Type B pancreatic cell (in vitro differentiated cells): ENCODE results near the gene DEPDC5. TPM values are rescaled to one million over a fixed set of nuclear protein-coding genes. Genes with fewer than 3 reads are reported as not detected.

Experiments used
- DNase-seq: peaks from one replicate; pipeline ENCODE4 v3.0.0; 2021; ENCODE audit warnings: mixed read lengths; ENCODE audit not compliant: unreplicated experiment; ENCODE audit errors: extremely low spot score
- H3K27ac Mint-ChIP-seq: 2 replicates; pipeline ENCODE4 v1.8.0; 2021; ENCODE audit warnings: mild to moderate bottlenecking, mixed read lengths
- H3K27me3 Mint-ChIP-seq: 2 replicates; pipeline ENCODE4 v1.8.0; 2021; ENCODE audit warnings: mixed read lengths
- H3K36me3 Mint-ChIP-seq: 2 replicates; pipeline ENCODE4 v1.8.0; 2021; ENCODE audit warnings: mixed read lengths
- H3K4me1 Mint-ChIP-seq: one replicate; pipeline ENCODE4 v1.8.0; 2021; ENCODE audit warnings: mixed read lengths; ENCODE audit not compliant: unreplicated experiment
- H3K4me3 Mint-ChIP-seq: 2 replicates; pipeline ENCODE4 v1.8.0; 2021; ENCODE audit warnings: mild to moderate bottlenecking, mixed read lengths
- H3K9me3 Mint-ChIP-seq: 2 replicates; pipeline ENCODE4 v1.8.0; 2021; ENCODE audit warnings: mixed read lengths
- total RNA-seq: library from RNA; stranded (reverse); gene quantifications from 2 replicates; pipeline ENCODE4 v1.2.1, GENCODE V29; 2021; ENCODE audit warnings: low replicate concordance
- TF ChIP-seq, protein P1 (sequence below): fragments of 200-600 bp; sonication (generic); conservative IDR thresholded peaks from 2 replicates; pipeline ENCODE4 v1.5.0; 2021; ENCODE audit warnings: antibody characterized with exemption, mild to moderate bottlenecking

DEPDC5 gene
- total RNA-seq, 1 donor from 2014 or later = 40.6 TPM

DNA sequence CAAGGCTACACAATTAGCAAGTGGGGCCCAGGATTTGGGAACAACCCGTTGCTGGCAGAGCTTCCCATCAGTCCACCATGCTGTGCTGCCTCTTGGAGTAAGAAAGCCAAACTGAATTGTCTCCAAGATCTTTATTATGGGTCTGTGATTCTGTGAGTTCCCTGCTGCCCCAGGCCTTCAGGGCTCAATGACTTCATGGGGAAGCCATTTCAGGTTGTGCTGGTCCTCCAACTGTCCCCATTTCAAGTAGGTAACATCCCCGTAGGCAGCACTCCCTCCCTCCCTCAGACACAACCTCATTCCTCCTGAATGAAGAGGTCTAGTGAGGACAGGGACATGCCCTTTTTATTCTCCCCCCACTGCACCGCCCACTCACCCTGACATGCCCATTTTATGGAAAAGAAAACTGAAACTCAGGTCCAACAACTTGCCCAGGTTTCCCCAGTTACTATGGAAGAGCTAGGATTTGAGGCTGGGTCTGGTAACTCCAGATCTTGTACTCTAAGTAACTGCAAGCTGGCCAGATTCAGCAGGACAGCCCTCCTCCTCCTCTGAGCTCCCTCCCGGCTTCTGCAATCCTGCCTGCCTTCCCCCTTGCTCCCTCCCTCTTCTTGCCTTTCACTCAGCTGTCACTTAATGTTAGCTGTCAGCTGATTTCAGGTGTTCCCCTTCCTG, 182.3 kb downstream of the DEPDC5 start:
- Mint-ChIP-seq H3K27me3 (no peaks in the 10 kb centered on the region), H3K4me3 (peak overlapping the region; percentile 29), H3K36me3 (no peaks in the 10 kb centered on the region), H3K9me3 (no peaks in the 10 kb centered on the region), H3K4me1 (peaks cover 7% of the 10 kb centered on the region), H3K27ac (peak overlapping the region; percentile 83)
- DNase-seq = no peak
- TF ChIP-seq, protein P1, sequence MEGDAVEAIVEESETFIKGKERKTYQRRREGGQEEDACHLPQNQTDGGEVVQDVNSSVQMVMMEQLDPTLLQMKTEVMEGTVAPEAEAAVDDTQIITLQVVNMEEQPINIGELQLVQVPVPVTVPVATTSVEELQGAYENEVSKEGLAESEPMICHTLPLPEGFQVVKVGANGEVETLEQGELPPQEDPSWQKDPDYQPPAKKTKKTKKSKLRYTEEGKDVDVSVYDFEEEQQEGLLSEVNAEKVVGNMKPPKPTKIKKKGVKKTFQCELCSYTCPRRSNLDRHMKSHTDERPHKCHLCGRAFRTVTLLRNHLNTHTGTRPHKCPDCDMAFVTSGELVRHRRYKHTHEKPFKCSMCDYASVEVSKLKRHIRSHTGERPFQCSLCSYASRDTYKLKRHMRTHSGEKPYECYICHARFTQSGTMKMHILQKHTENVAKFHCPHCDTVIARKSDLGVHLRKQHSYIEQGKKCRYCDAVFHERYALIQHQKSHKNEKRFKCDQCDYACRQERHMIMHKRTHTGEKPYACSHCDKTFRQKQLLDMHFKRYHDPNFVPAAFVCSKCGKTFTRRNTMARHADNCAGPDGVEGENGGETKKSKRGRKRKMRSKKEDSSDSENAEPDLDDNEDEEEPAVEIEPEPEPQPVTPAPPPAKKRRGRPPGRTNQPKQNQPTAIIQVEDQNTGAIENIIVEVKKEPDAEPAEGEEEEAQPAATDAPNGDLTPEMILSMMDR = no peak

DNA sequence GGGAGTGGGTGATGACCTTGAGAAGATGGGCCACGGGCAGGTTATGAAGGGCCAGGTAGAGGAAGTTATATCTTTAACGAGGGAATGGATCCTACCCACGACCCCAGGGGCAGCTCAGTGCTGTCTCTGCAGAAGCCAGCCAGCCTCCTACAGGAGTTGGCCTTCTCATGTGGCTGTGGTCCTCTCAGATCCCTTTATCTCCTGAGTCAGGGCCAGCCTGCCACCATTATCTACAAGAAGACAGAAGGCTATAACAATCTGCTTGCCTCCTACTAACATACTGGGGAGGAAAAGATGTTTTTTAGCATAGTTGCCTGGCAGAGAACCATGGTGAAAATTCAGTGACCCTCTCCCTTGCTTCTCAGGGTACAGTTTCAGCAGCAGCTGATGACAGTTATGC, 183.5 kb downstream of the DEPDC5 start:
- H3K27ac Mint-ChIP-seq = no peak overlapping the region
- DNase-seq = no peak
- H3K36me3 Mint-ChIP-seq = no peaks in the 10 kb centered on the region
- H3K4me1 Mint-ChIP-seq = peaks cover 7% of the 10 kb centered on the region
- no peaks in the 10 kb centered on the region for H3K9me3 Mint-ChIP-seq
- no peaks in the 10 kb centered on the region for H3K27me3 Mint-ChIP-seq
- TF ChIP-seq, protein P1 = no peak
- H3K4me3 Mint-ChIP-seq = no peak overlapping the region

DNA sequence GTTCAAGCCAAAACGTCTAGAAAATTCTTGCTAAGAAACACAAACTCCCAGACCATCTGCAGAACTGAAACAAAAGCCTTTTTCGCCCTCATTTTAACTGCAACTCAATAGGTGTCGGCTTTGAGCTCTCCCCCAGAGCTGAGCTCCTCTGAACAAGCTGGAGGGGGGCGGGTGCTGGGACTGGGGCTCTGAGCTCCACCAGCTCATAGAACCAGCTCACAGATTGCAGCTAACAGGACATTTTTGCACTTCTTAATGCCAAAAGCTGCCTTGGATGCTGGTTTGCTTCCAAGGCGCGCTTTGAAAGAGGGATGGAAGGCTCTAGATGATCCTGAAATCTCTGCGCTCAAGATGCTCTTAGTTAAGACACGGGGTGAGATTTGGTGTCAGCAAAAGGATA, 184.5 kb downstream of the DEPDC5 start:
- H3K27me3 Mint-ChIP-seq = no peaks in the 10 kb centered on the region
- no peaks in the 10 kb centered on the region for H3K9me3 Mint-ChIP-seq
- no peak overlapping the region for H3K27ac Mint-ChIP-seq
- H3K36me3 Mint-ChIP-seq = no peaks in the 10 kb centered on the region
- no peak overlapping the region for H3K4me3 Mint-ChIP-seq
- peaks cover 7% of the 10 kb centered on the region for H3K4me1 Mint-ChIP-seq
- TF ChIP-seq, protein P1 = no peak
- no peak for DNase-seq

DNA sequence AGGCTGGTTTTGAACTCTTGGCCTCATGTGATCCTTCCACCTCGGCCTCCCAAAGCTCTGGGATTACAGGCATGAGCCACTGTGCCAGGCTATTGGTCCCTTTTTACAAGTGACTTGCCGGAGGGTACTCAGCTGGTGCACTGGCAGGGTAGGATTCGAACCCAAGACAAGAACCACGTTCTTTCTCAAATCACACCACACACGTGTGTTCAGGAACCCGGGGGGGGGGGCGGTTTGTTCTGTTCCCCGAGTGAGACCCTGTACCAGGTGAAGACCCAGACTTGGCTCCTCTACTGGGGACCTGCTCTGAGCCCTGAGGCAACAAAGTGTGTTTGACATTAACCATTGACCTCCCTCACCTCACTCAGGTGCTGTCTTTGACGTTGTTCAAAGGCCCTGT, 186.7 kb downstream of the DEPDC5 start:
- Mint-ChIP-seq H3K36me3 (no peaks in the 10 kb centered on the region), H3K4me1 (peaks cover 7% of the 10 kb centered on the region), H3K9me3 (no peaks in the 10 kb centered on the region), H3K27me3 (no peaks in the 10 kb centered on the region), H3K27ac (no peak overlapping the region), H3K4me3 (no peak overlapping the region)
- DNase-seq = no peak
- TF ChIP-seq, protein P1 = no peak

DNA sequence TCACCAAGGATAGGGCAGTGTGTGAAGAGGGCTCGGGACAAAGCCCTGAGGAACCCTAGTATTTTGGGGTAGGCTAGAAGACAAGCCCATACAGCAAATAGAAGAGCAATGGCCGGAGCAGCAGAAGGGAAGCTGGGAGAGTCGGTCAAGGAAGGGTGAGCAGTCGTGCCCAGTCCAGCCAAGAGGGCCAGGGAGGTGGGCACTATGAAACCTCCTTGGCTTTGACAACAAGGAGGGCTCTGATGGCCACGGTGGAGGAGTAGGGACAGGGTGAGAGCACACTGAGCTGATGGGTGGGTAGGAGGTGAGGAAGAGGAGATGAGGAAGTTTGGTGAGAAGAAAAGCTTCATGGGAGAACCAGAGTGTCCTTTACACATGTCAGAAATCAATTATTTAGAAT, 188.3 kb downstream of the DEPDC5 start:
- H3K4me3 Mint-ChIP-seq = peak overlapping the region; percentile 53
- no peaks in the 10 kb centered on the region for H3K36me3 Mint-ChIP-seq
- TF ChIP-seq, protein P1 = no peak
- no peaks in the 10 kb centered on the region for H3K27me3 Mint-ChIP-seq
- no peak for DNase-seq
- H3K4me1 Mint-ChIP-seq = peaks cover 2% of the 10 kb centered on the region
- H3K27ac Mint-ChIP-seq = no peak overlapping the region
- H3K9me3 Mint-ChIP-seq = no peaks in the 10 kb centered on the region
